ENCODE results near the gene C16orf46. TPM values are rescaled to one million over a fixed set of nuclear protein-coding genes. Genes with fewer than 3 reads are reported as not detected.

Gene C16orf46
- total and polyA plus RNA-seq, 2 of the 13 experiments (the other 11 are each of a cell fraction or from before 2014, with no cell fraction given): 0.38 to 0.55 TPM

- TF ChIP-seq HNF1B (CRISPR knock-in tag; IDR thresholded peaks at IDR 0.05) (peak; percentile 37; the same call in 1 of the 2 replicates), RFX1 (IDR thresholded peaks at IDR 0.05) (no peak), DR1 (CRISPR knock-in tag; IDR thresholded peaks at IDR 0.05) (no peak), HOMEZ (CRISPR knock-in tag; IDR thresholded peaks at IDR 0.05; ENCODE audit: low read depth) (no peak), ZSCAN5A (CRISPR knock-in tag; IDR thresholded peaks at IDR 0.05; ENCODE audit: borderline replicate concordance) (no peak), JUND (CRISPR knock-in tag; IDR thresholded peaks at IDR 0.05) (no peak), NAIF1 (CRISPR knock-in tag; IDR thresholded peaks at IDR 0.05; ENCODE audit: borderline replicate concordance) (no peak), ZNF318 (CRISPR knock-in tag; IDR thresholded peaks at IDR 0.05) (no peak), MLXIP (CRISPR knock-in tag; IDR thresholded peaks at IDR 0.05; ENCODE audit: borderline replicate concordance) (no peak), ONECUT2 (CRISPR knock-in tag; IDR thresholded peaks at IDR 0.05) (no peak), ZNF460 (CRISPR knock-in tag; IDR thresholded peaks at IDR 0.05; ENCODE audit: borderline replicate concordance) (no peak), MEIS2 (CRISPR knock-in tag; IDR thresholded peaks at IDR 0.05) (0 out of 2 replicates have a peak, but pooled peaks have one; percentile 38)
Measured at GRCh38 chr16:81035975-81036750, 40.9 kb downstream of the C16orf46 start (continued).

Data from HepG2 (cell line).